DMS53 (cell line): ENCODE results near the gene CCDC30.

Experiments used
- DNase-seq: peaks from one replicate; lab custom pipeline; 2025; lab: John Stamatoyannopoulos, UW

The CCDC30 gene

DNA sequence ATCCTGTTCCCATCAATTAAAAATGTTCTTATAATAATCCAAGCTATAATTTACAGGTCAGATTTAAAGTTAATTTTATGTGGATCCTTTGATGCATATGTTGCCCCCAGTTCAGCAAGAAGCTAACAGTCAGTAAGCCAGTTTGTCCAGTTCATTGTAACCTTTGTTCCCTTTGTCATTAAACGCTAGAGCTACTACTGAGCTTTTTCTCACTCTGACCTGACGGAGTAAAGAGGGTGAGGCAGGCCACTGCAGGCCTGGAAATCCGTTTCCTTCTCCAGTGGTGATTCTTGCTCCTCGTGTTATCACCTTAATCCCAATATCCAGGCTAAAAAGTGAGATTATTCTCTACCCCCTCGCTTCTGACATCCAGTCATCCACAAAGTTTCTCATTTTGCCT lies 229.4 kb downstream of the CCDC30 start:
- DNase-seq = peak; percentile 26

DNA sequence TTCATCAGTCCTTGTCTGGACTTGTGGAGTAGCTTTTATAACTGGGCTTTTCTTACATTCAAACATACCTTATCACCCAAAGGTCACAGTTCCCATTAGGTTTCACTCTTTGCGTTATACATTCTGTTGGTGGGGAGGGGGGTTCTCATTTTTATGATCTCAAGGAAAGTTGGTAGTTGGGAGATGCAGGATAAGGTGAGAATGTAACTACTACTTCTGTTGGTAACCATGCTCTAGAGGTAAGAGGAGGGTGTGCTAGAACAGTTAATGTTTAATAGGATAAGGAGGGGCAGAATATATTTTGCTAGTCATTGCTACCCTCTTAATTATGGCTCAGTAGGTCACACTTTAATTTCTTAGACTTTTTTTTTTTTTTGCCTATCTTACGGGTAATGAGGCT lies 229.8 kb downstream of the CCDC30 start:
- no peak for DNase-seq

DNA sequence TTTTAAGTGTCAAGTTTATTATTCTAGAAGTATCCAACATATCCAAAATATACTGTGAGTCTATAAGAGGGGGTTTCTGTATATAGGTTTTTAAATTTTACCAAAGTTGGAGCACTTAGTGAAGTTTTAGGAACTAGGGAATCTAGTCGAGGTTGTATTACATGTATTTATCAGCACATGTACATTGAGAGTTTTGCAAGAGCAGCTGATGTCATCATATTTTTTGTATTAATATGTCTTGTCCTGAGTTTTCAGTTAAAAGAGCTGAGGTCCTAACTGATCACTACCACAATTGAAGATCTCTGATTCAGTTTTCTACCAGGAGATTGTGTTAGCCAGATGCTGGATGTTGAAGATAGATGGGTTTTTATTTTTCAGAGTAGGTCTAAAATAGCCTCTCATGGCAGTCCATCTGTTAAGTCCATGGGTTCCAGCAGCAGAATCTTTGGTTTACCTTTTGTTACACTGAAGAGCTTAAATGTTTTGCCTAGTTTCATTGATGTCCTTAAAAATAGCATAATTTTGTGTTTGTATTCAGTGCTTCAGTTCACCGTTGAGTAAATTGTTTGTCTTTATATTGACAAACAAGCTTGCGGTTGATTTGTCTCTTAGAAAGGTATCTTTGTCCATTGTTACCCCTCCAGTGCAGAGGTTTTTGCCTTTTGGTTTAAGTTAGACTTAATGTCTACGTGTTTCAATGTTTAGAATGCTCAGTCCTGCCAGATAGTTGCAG lies 235.2 kb downstream of the CCDC30 start:
- DNase-seq = no peak

DNA sequence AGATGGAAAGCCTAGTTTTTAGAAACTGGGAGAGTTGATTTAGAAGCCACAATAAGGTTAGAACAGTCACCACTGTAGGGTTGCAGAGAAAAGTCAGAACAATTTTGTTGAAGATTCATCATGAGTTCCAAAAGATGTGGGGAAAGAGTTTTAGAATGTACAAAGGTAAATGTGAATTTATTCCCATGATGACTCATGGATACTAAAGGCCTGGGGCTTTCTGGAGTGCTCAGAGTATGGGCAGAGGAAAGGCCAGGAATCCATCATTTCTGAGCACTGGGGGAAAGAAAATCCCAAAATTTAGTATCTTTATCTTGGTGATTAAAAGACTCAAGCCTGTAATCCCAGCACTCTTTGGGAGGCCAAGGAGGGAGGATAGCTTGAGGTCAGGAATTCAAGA lies 236.9 kb downstream of the CCDC30 start:
- DNase-seq = no peak

DNA sequence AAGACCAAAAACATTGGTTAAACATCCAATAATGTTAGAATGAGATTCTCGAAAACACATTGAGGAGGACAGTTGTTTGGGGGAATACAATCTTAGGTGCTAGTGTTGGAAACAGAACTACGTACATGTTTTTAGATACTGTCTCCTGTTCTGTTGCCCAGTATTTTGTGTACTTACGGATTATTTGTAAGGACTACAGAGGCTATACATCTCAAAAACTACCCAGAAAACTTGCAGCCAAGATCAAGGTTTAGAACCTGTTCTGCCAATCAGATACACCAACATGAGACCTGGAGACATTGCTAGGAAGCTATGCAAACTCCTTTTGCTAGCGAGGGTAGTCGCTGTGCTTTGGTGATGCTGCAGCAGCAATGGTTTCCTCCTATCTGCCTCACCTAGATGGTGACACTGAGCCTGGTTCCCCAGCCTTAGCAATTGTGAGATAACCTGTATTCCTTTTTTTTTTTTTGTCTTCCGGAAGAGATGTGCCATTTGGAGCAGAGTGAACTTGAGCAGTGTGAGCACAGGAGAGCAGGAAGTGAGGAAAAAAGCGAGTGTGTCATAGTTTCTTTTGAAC lies 240.9 kb downstream of the CCDC30 start:
- no peak for DNase-seq
